ENCODE measurements around the gene ACSL6. TPM values are rescaled to one million over a fixed set of nuclear protein-coding genes. Genes with fewer than 3 reads are reported as not detected.

Gene ACSL6
- total RNA-seq, 2 experiments from 2014 or later = 3.3 to 4.7 TPM

DNA sequence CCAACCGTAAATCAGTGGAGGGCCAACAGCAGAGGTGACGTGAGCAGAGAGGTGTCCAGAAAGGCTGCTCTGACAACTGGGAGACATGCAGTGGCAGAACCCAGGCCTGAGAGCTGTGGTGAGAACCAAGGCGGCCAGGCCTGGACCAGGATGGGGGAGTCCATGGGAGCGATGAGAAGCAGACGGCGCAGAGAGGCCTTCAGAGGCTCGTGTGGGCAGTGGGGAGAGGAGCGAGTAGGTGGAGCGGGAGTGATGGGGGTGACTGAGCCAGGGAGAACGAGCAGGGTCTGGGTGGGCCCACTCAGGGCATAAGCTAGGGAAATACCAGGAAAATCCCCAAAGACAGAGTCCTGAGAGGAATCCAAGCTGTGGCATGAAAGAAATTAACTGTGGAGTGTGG, 41.1 kb upstream of the ACSL6 start:
- TF ChIP-seq, protein P1, sequence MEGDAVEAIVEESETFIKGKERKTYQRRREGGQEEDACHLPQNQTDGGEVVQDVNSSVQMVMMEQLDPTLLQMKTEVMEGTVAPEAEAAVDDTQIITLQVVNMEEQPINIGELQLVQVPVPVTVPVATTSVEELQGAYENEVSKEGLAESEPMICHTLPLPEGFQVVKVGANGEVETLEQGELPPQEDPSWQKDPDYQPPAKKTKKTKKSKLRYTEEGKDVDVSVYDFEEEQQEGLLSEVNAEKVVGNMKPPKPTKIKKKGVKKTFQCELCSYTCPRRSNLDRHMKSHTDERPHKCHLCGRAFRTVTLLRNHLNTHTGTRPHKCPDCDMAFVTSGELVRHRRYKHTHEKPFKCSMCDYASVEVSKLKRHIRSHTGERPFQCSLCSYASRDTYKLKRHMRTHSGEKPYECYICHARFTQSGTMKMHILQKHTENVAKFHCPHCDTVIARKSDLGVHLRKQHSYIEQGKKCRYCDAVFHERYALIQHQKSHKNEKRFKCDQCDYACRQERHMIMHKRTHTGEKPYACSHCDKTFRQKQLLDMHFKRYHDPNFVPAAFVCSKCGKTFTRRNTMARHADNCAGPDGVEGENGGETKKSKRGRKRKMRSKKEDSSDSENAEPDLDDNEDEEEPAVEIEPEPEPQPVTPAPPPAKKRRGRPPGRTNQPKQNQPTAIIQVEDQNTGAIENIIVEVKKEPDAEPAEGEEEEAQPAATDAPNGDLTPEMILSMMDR (IDR thresholded peaks at IDR 0.05) = no peak
- ATAC-seq = no peak
- CTCF ChIA-PET = interaction anchor here (0.7 to 2.4 kb wide), 2 partner anchors 11 to 13 kb away, joined by 3 to 18 read pairs; no protein-coding TSS in a partner anchor
- H3K4me1 Mint-ChIP-seq (ENCODE audit: low read depth) = peaks cover 19% of the 10 kb centered on the region
- POLR2A ChIA-PET = no interaction called here
- H3K27ac Mint-ChIP-seq = no peak overlapping the region
- no peak overlapping the region for H3K4me3 Mint-ChIP-seq
- intact Hi-C loops (cut with micrococcal nuclease) = loop anchor here (10.0 kb wide), 1 partner anchor 78 kb away; no protein-coding TSS in a partner anchor
- H3K27me3 Mint-ChIP-seq = no peaks in the 10 kb centered on the region
- DNase-seq = no peak
- no peaks in the 10 kb centered on the region for H3K9me3 Mint-ChIP-seq
- no peaks in the 10 kb centered on the region for H3K36me3 Mint-ChIP-seq (ENCODE audit: low read depth)

DNA sequence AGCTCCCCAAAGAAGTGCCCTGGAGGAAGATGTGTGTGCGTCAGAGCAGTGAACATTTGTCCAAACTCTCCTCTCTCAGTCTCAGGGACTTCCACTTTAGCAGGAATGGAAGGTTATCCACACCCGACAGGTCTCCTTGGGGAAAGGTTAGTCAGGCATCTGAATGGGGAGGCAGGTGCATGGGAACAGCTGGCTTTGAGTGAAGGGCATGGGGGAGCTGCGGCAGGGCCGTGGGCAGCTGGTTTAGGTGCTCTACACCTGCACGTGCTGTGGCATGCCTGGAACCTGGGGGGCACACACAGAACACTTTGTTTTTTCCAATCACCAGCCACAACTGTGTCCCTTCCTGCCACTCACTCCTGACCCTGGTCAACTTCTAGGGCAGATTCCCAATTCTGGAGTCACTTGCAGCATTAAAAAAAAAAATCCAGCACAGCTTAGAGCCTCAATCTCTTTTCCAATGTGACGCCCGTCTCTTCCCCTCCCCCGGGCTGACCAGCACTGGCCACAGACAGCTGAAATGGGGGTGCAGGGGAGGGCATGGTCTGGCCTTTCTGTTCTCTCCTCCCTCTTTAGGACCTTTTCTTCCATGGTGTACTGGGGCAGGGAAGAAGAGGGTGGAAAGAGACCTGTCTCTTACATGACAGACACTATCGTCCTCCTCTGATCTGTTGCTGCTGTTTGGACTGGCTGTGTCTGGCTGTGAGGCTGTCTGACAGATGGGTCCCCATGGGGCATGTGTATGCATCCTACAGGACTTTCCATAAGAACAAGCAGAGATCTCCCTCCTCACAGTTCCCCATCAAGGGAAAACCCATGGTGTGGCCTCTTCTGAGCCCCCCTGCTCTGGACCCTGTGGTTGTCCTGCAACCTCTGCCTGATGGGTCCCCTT, 39.4 kb upstream of the ACSL6 start:
- Mint-ChIP-seq H3K4me1 (ENCODE audit: low read depth) (peaks cover 4% of the 10 kb centered on the region), H3K9me3 (no peaks in the 10 kb centered on the region), H3K4me3 (no peak overlapping the region), H3K27me3 (no peaks in the 10 kb centered on the region), H3K27ac (no peak overlapping the region), H3K36me3 (ENCODE audit: low read depth) (no peaks in the 10 kb centered on the region)
- DNase-seq (no peak), ATAC-seq (no peak)
- intact Hi-C loops (cut with micrococcal nuclease) = loop anchor here (10.0 kb wide), 1 partner anchor 76 kb away; no protein-coding TSS in a partner anchor
- TF ChIP-seq, protein P1 (IDR thresholded peaks at IDR 0.05) = no peak
- ChIA-PET POLR2A (no interaction called here), CTCF (interaction anchor here (2.1 kb wide), 1 partner anchor 12 kb away, joined by 10 read pairs; no protein-coding TSS in a partner anchor)

DNA sequence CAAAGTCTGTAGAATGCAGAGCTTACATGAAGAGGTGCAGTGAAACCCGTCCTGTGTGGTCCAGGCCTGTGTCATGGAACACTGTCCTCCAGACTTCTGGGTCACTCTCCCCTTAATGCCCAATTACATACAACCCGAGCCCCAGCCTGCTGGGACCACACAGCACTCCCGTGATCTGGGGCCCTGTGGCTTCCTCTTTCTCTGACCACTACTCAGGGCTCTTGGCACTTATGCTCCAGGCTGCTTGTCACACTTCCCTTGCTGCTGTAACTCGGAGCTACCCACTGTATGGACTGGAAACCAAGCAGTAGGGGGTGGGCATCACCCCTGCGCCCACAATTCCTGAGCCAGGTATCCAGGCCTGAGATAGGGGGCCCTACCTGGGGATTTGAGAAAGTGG, 38.7 kb upstream of the ACSL6 start:
- Mint-ChIP-seq H3K9me3 (no peaks in the 10 kb centered on the region), H3K36me3 (ENCODE audit: low read depth) (no peaks in the 10 kb centered on the region), H3K27me3 (no peaks in the 10 kb centered on the region), H3K4me3 (no peak overlapping the region), H3K4me1 (ENCODE audit: low read depth) (no peaks in the 10 kb centered on the region), H3K27ac (no peak overlapping the region)
- POLR2A ChIA-PET = no interaction called here
- intact Hi-C loops (cut with micrococcal nuclease) = loop anchor here (10.0 kb wide), 1 partner anchor 75 kb away; no protein-coding TSS in a partner anchor
- CTCF ChIA-PET = interaction anchor here (1.3 to 2.1 kb wide), 2 partner anchors 13 to 15 kb away, joined by 3 to 10 read pairs; no protein-coding TSS in a partner anchor
- DNase-seq (no peak), ATAC-seq (no peak)
- TF ChIP-seq, protein P1 (IDR thresholded peaks at IDR 0.05) = no peak

DNA sequence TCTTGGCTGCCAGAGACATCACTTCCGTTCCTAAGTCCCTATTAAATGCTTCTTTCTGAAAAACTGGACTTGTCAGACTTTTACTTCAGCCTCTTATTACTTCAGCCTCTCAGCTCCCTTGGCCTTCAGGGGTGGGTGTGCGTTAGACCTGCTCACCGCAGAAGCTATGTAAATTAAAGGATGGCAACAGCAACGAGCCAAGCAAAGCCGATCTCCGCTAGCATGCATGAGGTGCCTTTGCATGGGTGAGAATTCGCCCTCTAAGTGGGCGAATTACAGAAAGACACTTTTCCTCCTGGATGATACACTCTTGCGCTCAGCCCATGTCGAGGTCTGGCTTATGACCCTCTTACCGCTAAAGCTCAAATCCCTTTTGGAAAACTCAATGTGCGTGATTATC, 38.1 kb upstream of the ACSL6 start:
- DNase-seq = no peak
- intact Hi-C loops (cut with micrococcal nuclease) = no loop called here
- H3K27me3 Mint-ChIP-seq = no peaks in the 10 kb centered on the region
- H3K4me3 Mint-ChIP-seq = no peak overlapping the region
- H3K9me3 Mint-ChIP-seq = no peaks in the 10 kb centered on the region
- ATAC-seq = no peak
- ChIA-PET POLR2A (no interaction called here), CTCF (interaction anchor here (1.3 to 2.1 kb wide), 2 partner anchors 13 to 15 kb away, joined by 3 to 10 read pairs; no protein-coding TSS in a partner anchor)
- H3K4me1 Mint-ChIP-seq (ENCODE audit: low read depth) = no peaks in the 10 kb centered on the region
- TF ChIP-seq, protein P1 (IDR thresholded peaks at IDR 0.05) = no peak
- H3K36me3 Mint-ChIP-seq (ENCODE audit: low read depth) = no peaks in the 10 kb centered on the region
- H3K27ac Mint-ChIP-seq = no peak overlapping the region

DNA sequence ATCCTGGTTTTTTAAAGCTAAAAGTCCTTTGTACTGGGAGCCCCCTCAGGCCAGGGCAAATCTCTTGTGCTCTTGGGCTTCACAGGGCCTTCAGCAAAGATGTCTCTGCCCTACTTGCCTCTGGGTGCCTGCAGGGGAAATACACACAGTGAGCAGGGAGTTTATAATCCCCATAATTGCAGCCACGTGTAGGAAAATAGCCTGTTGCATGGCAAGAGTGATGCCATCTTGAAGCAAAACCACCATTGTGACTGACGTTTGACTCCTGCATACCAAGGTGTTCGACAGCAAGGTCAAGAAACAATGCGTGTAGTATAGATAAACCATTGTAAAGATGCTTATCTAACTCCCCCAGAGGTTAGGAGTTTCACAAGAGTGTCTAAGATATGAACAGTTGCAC, 37.6 kb upstream of the ACSL6 start:
- POLR2A ChIA-PET = no interaction called here
- DNase-seq = no peak
- H3K27ac Mint-ChIP-seq = no peak overlapping the region
- no peaks in the 10 kb centered on the region for H3K9me3 Mint-ChIP-seq
- no peaks in the 10 kb centered on the region for H3K4me1 Mint-ChIP-seq (ENCODE audit: low read depth)
- H3K27me3 Mint-ChIP-seq = peaks cover 2% of the 10 kb centered on the region
- H3K36me3 Mint-ChIP-seq (ENCODE audit: low read depth) = no peaks in the 10 kb centered on the region
- no peak for ATAC-seq
- TF ChIP-seq, protein P1 (IDR thresholded peaks at IDR 0.05) = no peak
- no peak overlapping the region for H3K4me3 Mint-ChIP-seq
- CTCF ChIA-PET = interaction anchor here (1.3 to 2.1 kb wide), 2 partner anchors 14 to 16 kb away, joined by 3 to 10 read pairs; no protein-coding TSS in a partner anchor
- intact Hi-C loops (cut with micrococcal nuclease) = no loop called here

All from activated CD8-positive, alpha-beta T cell treated with anti-CD3 and anti-CD28 coated beads for 36 hours (primary cell).